ENCODE measurements around the gene ANO9.

DNA sequence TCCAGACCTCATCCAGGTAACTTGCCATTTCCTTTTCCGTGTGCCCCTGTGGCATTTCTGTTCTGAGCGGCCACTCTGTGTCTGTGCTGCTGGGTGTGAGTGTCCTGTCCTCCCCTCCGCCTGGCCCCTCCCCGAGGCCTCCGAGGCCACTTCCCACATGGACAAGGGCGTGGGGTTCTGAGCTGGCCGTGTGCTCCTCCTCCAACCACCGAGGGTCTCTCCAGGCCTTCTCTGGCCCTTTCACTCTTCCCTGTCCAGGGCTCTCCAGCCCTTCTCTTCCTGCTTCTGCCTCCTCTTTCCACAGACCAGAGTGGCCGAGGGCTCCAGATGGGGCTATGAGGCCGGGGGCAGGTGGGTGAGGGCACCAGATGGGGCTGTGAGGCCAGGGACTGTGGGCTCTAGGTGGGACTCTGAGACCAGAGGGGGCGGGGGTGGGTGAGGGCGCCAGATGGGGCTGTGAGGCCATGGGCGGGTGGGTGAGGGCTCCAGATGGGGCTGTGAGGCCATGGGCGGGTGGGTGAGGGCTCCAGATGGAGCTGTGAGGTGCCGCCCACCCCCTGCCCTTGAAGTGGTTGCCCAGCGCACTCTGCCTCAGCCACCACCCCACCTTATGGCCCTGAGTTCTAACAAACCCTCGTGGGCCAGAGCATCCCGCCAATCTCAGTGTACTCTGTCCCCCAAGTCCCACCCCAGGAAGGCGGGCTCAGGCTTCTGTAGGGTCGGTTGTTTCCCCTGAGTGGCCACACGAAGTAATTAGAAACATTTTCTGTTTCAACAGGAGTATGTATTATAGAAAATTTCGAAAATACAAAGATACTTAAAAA lies 32.4 kb upstream of the ANO9 start:
- TF ChIP-seq EZH2 (IDR thresholded peaks at IDR 0.05) (no peak), POLR2AphosphoS5 (IDR thresholded peaks at IDR 0.05; ENCODE audit: borderline replicate concordance, low read depth, low read length) (no peak), FOXP2 (optimal IDR thresholded peaks at IDR 0.05; ENCODE audit: control extremely low read depth, extremely low read length, insufficient read depth) (no peak)

Data from SK-N-MC (cell line).